HG03139 (cell line): ENCODE data around the gene RELA.

Experiments
- ATAC-seq: cut with Tn5 transposase; IDR thresholded peaks from one replicate; pipeline ENCODE4 v1.9.1; 2021; ENCODE audit not compliant: unreplicated experiment

The RELA gene

GRCh38 chr11:65615229-65615949, 47.3 kb downstream of the RELA start, which contains the start of gene PCNX3:
Gene PCNX3 (plus strand): TSS chr11:65615776. CDS start chr11:65616312, 536 bp downstream.
- ATAC-seq: peak; percentile 73

GRCh38 chr11:65613091-65613928, 49.4 kb downstream of the RELA start:
- no peak for ATAC-seq

- ATAC-seq: no peak
Observed at GRCh38 chr11:65612691-65613090, 50.0 kb downstream of the RELA start.

GRCh38 chr11:65611758-65612603, 50.7 kb downstream of the RELA start:
- no peak for ATAC-seq

- ATAC-seq: no peak
Observed at GRCh38 chr11:65611028-65611757, 51.5 kb downstream of the RELA start.

GRCh38 chr11:65610404-65610803, 52.3 kb downstream of the RELA start:
- no peak for ATAC-seq

GRCh38 chr11:65609665-65610064, 53.1 kb downstream of the RELA start:
- no peak for ATAC-seq

GRCh38 chr11:65609229-65609628, 53.5 kb downstream of the RELA start:
- ATAC-seq: no peak

GRCh38 chr11:65607614-65608426, 54.9 kb downstream of the RELA start:
- no peak for ATAC-seq

- no peak for ATAC-seq
Observed at GRCh38 chr11:65606876-65607613, 55.7 kb downstream of the RELA start.

- ATAC-seq: no peak
Observed at GRCh38 chr11:65604258-65604657, 58.5 kb downstream of the RELA start.
